GM12873 (cell line): ENCODE measurements around the gene CGN.

Source experiments
- TF ChIP-seq, protein P1 (sequence below): IDR thresholded peaks from 2 replicates; pipeline ENCODE4 v1.5.1; 2012; ENCODE audit warnings: low read depth, mild to moderate bottlenecking, moderate library complexity, low read length, control low read depth; ENCODE audit not compliant: insufficient read depth; ENCODE audit errors: missing control alignments

Gene CGN

DNA sequence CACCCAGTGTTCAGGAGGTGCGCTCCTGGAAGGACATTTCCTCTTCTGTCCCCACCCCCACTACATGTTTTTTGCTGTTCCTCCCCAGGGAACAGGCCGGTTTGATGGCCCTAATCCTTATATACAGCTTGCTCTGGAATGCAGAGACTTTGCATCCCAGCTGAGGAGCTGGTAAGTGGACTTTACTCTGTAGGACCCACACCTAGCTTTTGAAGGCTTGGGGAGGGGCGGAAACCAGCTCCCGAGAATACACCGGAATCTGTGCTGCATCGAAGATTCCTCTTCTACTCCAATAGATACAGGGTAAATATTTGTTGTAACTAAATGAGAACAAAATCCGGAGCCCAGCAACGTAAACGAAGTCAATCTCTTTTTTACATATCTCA lies 1.2 kb upstream of the CGN start:
- TF ChIP-seq, protein P1, sequence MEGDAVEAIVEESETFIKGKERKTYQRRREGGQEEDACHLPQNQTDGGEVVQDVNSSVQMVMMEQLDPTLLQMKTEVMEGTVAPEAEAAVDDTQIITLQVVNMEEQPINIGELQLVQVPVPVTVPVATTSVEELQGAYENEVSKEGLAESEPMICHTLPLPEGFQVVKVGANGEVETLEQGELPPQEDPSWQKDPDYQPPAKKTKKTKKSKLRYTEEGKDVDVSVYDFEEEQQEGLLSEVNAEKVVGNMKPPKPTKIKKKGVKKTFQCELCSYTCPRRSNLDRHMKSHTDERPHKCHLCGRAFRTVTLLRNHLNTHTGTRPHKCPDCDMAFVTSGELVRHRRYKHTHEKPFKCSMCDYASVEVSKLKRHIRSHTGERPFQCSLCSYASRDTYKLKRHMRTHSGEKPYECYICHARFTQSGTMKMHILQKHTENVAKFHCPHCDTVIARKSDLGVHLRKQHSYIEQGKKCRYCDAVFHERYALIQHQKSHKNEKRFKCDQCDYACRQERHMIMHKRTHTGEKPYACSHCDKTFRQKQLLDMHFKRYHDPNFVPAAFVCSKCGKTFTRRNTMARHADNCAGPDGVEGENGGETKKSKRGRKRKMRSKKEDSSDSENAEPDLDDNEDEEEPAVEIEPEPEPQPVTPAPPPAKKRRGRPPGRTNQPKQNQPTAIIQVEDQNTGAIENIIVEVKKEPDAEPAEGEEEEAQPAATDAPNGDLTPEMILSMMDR, result no peak

DNA sequence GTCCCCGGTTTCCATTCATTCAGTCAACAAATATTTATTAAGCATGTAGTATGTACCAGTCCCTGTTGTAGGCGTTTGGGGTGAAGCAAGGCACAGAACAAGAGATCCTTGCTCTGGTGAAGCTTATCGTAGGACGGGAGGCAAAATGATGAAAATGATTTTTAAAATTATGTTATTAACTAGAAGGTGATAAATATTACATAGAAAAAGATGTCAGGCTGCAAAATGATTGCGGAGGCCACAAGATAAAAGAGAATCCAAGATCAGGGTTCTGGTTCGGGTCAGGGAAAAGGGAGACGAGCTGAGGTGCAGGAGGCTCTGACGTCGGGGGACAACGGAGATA lies 602 bp upstream of the CGN start:
- TF ChIP-seq, protein P1, result no peak

DNA sequence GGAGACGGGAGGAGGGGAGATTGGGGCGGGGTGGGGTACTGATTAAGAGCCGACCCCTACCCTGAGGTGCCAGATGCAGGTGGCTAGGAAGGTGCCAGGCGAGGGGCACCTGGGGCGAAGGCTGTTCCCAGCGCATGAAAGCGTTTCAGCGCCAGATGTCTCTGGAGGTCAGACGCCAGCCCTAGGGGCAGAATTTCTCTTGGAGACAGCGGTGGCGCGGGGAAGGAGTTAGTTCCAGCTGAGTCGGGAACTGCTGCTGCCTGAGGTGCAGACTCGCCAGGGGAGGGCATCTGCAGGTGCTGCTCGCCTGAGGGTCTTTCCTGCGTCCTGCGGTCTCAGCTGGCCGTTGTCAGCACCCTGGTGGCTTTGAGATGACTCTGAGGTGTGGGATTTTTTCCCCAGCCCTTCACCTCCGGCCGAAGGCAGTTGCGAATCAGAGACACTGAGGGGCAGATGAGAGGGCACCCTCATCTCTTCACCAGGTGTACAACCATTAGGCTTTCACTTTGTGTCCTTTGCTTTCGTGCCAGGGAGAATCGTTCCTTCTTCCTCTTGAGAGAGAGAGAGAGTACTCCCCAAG lies 539 bp downstream of the CGN start:
- TF ChIP-seq, protein P1, result peak; percentile 13

DNA sequence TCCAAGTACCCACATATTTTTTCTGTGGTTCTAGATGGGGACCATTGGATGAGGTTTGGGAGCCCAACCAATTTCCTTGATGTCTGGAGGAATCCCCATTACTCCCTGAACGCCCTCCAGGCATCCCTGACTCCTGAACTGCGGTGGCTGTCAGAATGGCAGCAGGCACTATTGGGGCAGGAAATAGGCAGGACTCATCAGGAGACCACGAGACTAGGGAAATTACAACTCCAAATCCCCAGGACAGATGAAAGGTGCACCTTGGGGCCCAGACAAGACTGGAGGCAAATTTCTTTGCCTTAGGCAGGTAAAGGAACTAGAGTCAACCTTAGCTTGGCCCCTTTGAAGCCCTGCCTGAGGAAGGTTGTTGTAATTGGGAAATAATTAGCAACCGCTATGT lies 1.1 kb downstream of the CGN start:
- TF ChIP-seq, protein P1, result no peak

DNA sequence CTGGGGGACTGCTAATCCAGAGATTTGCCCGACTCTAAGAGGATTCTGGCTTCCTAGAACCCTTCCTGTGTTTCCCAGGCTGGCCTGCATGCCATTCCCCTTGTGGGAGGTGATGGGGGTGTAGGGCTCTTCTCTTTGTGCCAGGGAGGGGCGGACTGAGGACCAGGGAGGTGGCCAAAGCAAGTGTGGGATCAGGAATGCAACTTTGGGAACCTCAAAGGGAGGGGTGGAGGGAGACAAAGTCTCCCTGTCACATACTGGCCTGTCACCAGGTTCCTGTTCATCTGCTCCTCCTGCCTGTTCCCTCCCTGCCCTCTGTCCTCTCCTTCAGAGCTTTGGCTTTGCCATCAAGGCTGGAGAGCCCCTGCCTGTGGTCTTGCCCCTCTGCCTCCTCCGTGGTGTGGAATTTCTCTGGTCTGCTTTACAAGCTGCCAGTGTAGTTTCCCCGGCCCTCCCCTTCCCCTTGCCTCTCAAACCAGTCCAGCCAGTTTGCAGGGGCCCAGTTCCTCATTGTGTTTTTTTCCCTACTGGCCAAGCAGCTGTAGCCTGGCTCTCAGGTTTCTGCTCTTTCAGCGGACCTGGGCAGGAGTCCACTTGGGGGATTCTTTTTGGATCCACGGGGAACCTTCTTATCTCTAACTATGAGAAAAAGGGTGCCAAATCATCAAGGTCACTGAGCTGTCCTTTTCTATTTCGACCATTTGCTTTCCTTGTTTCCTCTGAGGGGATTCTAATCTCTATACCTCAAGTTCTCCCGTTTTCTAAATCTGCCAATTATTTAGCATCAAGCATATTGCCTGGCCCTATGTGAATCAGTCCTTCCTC lies 1.8 kb downstream of the CGN start:
- TF ChIP-seq, protein P1, result no peak

DNA sequence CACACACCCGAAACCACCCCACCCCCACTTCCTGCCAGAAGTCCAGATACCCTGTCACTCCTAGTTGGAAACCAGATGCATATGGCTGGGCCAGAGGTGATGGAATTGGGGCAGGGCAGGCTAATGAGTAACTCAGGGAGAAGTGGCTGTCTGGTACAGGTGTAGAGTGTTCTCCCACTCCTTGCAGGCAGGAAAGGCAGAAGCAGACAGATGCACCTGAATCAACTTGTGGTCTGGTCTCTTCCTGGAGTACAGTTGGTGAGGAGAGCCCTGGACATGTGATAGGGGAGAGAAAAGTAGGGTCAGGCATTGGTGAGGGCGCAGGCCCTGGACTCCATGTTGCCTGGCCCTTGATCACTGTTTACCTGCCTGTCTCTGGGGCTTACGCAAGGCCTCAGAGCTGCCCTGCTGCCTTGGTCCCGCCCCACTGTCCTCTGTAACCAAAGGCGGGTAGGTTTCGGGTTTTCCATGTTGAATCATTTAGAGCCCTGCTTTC lies 2.5 kb downstream of the CGN start:
- TF ChIP-seq, protein P1, result no peak

DNA sequence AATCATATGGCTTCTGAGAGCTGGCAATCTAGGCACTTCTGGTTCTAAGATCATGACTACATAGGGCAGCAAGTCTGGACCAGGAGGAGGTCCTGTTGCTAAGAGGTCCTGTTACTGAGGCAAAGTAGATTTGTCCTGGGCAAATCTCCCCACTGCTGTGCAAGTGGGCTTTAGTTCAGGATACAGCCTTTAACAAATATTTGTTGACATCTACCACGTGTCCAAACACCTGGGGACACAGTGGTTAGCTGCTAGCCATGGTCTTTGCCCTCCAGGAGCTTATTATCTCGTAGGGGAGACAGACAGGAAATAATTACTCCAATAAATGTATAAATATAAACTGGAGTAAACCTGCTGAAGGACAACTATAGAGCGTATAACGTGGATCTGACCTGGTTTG lies 3.2 kb downstream of the CGN start:
- TF ChIP-seq, protein P1, result no peak
